Measurements from ENCODE around the gene PEMT.
"Not testable (repeated sequence)": the region's sequence is repeated elsewhere in the genome, so short reads cannot be mapped to it uniquely, and the experiment has no call there.

The PEMT gene

GRCh38 chr17:17591355-17592298 is at the start of gene PEMT:
Gene PEMT, minus strand, starts transcription at chr17:17591708. Its CDS starts 82 bp downstream, at chr17:17591626.
- Histone ChIP-seq H3K36me3 (ENCODE audit: control insufficient read depth, insufficient read depth, low read length) (no peaks in the 10 kb centered on the region), H3K27me3 (replicated peaks; ENCODE audit: control insufficient read depth, insufficient read depth, low read length) (no peaks in the 10 kb centered on the region), H3K4me3 (replicated peaks; ENCODE audit: low read depth, low read length) (peak within 1 kb of the TSS; percentile 85)
- peak; percentile 95 for DNase-seq (ENCODE audit: extremely low read depth, insufficient read length)
- no peak for TF ChIP-seq CTCF (IDR thresholded peaks at IDR 0.05; ENCODE audit: insufficient read depth, low read length, poor library complexity, severe bottlenecking)

GRCh38 chr17:17639661-17640270 is 48.3 kb upstream of the PEMT start:
- not testable (repeated sequence) for H3K36me3 ChIP-seq (ENCODE audit: control insufficient read depth, insufficient read depth, low read length); H3K4me3 ChIP-seq (replicated peaks; ENCODE audit: low read depth, low read length); DNase-seq (ENCODE audit: extremely low read depth, insufficient read length); H3K27me3 ChIP-seq (replicated peaks; ENCODE audit: control insufficient read depth, insufficient read depth, low read length)

GRCh38 chr17:17638467-17638866 is 47.0 kb upstream of the PEMT start:
- H3K36me3 ChIP-seq (ENCODE audit: control insufficient read depth, insufficient read depth, low read length), result no peaks in the 10 kb centered on the region
- H3K27me3 ChIP-seq (replicated peaks; ENCODE audit: control insufficient read depth, insufficient read depth, low read length), result no peaks in the 10 kb centered on the region
- DNase-seq (ENCODE audit: extremely low read depth, insufficient read length), result no peak
- TF ChIP-seq CTCF (IDR thresholded peaks at IDR 0.05; ENCODE audit: insufficient read depth, low read length, poor library complexity, severe bottlenecking), result no peak
- H3K4me3 ChIP-seq (replicated peaks; ENCODE audit: low read depth, low read length), result no peak overlapping the region

- no peaks in the 10 kb centered on the region for H3K27me3 ChIP-seq (replicated peaks; ENCODE audit: control insufficient read depth, insufficient read depth, low read length)
- no peak overlapping the region for H3K4me3 ChIP-seq (replicated peaks; ENCODE audit: low read depth, low read length)
- DNase-seq (ENCODE audit: extremely low read depth, insufficient read length), result no peak
- no peaks in the 10 kb centered on the region for H3K36me3 ChIP-seq (ENCODE audit: control insufficient read depth, insufficient read depth, low read length)
- TF ChIP-seq CTCF (IDR thresholded peaks at IDR 0.05; ENCODE audit: insufficient read depth, low read length, poor library complexity, severe bottlenecking), result no peak
Observed at GRCh38 chr17:17636272-17636885, 44.9 kb upstream of the PEMT start.

- DNase-seq (ENCODE audit: extremely low read depth, insufficient read length); H3K4me3 ChIP-seq (replicated peaks; ENCODE audit: low read depth, low read length); H3K36me3 ChIP-seq (ENCODE audit: control insufficient read depth, insufficient read depth, low read length); H3K27me3 ChIP-seq (replicated peaks; ENCODE audit: control insufficient read depth, insufficient read depth, low read length): not testable (repeated sequence)
Observed at GRCh38 chr17:17635537-17636271, 44.2 kb upstream of the PEMT start.

GRCh38 chr17:17635126-17635525 is 43.6 kb upstream of the PEMT start:
- DNase-seq (ENCODE audit: extremely low read depth, insufficient read length), result no peak
- TF ChIP-seq CTCF (IDR thresholded peaks at IDR 0.05; ENCODE audit: insufficient read depth, low read length, poor library complexity, severe bottlenecking), result no peak
- Histone ChIP-seq H3K4me3 (replicated peaks; ENCODE audit: low read depth, low read length) (no peak overlapping the region), H3K27me3 (replicated peaks; ENCODE audit: control insufficient read depth, insufficient read depth, low read length) (no peaks in the 10 kb centered on the region), H3K36me3 (ENCODE audit: control insufficient read depth, insufficient read depth, low read length) (no peaks in the 10 kb centered on the region)
